Measurements from ENCODE around the gene MIGA1. TPM values are rescaled to one million over a fixed set of nuclear protein-coding genes. Genes with fewer than 3 reads are reported as not detected.
A peak's percentile ranks its signal among the peaks of the same experiment; 100 is the strongest.

Gene MIGA1
- total RNA-seq, 1 experiment from 2014 or later, result 14.4 TPM

GRCh38 chr1:77757066-77757584 is 22.3 kb upstream of the MIGA1 start:
- POLR2A ChIA-PET, result interaction anchor here (0.6 kb wide), 1 partner anchor 245 kb away, joined by 3 read pairs; no protein-coding TSS in a partner anchor
- TF ChIP-seq REST (IDR thresholded peaks at IDR 0.05; ENCODE audit: insufficient read depth in 1 of 2, low read depth in 2 of 2, low read length in 1 of 2) (no peak), POLR2AphosphoS5 (IDR thresholded peaks at IDR 0.05; ENCODE audit: low read depth, low read length) (no peak), TCF7L2 (IDR thresholded peaks at IDR 0.05; ENCODE audit: low read depth, low read length) (no peak), SIN3A (IDR thresholded peaks at IDR 0.05; ENCODE audit: borderline replicate concordance, insufficient read depth, low read depth, low read length) (no peak), CTCF (IDR thresholded peaks at IDR 0.05) (no peak)
- in situ Hi-C loops (cut with HindIII; ENCODE audit: low pct_unique_long_range_greater_than_20kb, low sequenced_read_pairs) (no loop called here), intact Hi-C loops (cut with micrococcal nuclease; ENCODE audit: unreplicated experiment) (no loop called here)
- Histone ChIP-seq H3K4me1 (ENCODE audit: control insufficient read depth, insufficient read depth, low read length) (peaks cover 11% of the 10 kb centered on the region; the same call in 1 of the 2 replicates), H3K4me3 (ENCODE audit: low read depth in 2 of 2, low read length in 2 of 2) (no peak overlapping the region), H3K27me3 (ENCODE audit: control insufficient read depth, insufficient read depth, low read length) (no peaks in the 10 kb centered on the region), H3K36me3 (ENCODE audit: control insufficient read depth, insufficient read depth, low read length) (no peaks in the 10 kb centered on the region), H3K9me3 (ENCODE audit: control insufficient read depth, insufficient read depth, low read depth, low read length) (no peaks in the 10 kb centered on the region), H3K27ac (ENCODE audit: low read length) (peak overlapping the region; percentile 39; the same call in 1 of the 2 replicates)
- ATAC-seq (no peak), DNase-seq (ENCODE audit: low read depth, low spot score) (no peak)
- CTCF ChIA-PET, result no interaction called here
- no TSS peak for BruUV-seq (replicated peaks)

- POLR2A ChIA-PET, result no interaction called here
- Histone ChIP-seq H3K36me3 (ENCODE audit: control insufficient read depth, insufficient read depth, low read length) (no peaks in the 10 kb centered on the region), H3K27ac (ENCODE audit: low read length) (peak overlapping the region; percentile 39; the same call in 1 of the 2 replicates), H3K4me3 (ENCODE audit: low read depth in 2 of 2, low read length in 2 of 2) (peak overlapping the region; percentile 70 to 85; a peak in 3 of 4 replicates), H3K27me3 (ENCODE audit: control insufficient read depth, insufficient read depth, low read length) (no peaks in the 10 kb centered on the region), H3K9me3 (ENCODE audit: control insufficient read depth, insufficient read depth, low read depth, low read length) (no peaks in the 10 kb centered on the region), H3K4me1 (ENCODE audit: control insufficient read depth, insufficient read depth, low read length) (peaks cover 11% of the 10 kb centered on the region; the same call in 1 of the 2 replicates)
- TF ChIP-seq CTCF (IDR thresholded peaks at IDR 0.05) (no peak), TCF7L2 (IDR thresholded peaks at IDR 0.05; ENCODE audit: low read depth, low read length) (no peak), REST (IDR thresholded peaks at IDR 0.05; ENCODE audit: insufficient read depth in 1 of 2, low read depth in 2 of 2, low read length in 1 of 2) (no peak), POLR2AphosphoS5 (IDR thresholded peaks at IDR 0.05; ENCODE audit: low read depth, low read length) (no peak), SIN3A (IDR thresholded peaks at IDR 0.05; ENCODE audit: borderline replicate concordance, insufficient read depth, low read depth, low read length) (no peak)
- no peak for DNase-seq (ENCODE audit: low read depth, low spot score)
- TSS peak; percentile 53 for BruUV-seq (replicated peaks)
- intact Hi-C loops (cut with micrococcal nuclease; ENCODE audit: unreplicated experiment), result no loop called here
- no peak for ATAC-seq
- in situ Hi-C loops (cut with HindIII; ENCODE audit: low pct_unique_long_range_greater_than_20kb, low sequenced_read_pairs), result no loop called here
- CTCF ChIA-PET, result no interaction called here
Measured at GRCh38 chr1:77757603-77758002, 21.8 kb upstream of the MIGA1 start.

Measured in Panc1 (cell line).